NCI-H187 treated with DMSO at 0.1 percent for 48 hours (cell line): Measurements from ENCODE around the gene STBD1.
"Not testable (repeated sequence)": the region's sequence is repeated elsewhere in the genome, so short reads cannot be mapped to it uniquely, and the experiment has no call there.

ENCODE experiments used
- DNase-seq: peaks from one replicate; lab custom pipeline; 2025; lab: John Stamatoyannopoulos, UW

STBD1 gene

DNA sequence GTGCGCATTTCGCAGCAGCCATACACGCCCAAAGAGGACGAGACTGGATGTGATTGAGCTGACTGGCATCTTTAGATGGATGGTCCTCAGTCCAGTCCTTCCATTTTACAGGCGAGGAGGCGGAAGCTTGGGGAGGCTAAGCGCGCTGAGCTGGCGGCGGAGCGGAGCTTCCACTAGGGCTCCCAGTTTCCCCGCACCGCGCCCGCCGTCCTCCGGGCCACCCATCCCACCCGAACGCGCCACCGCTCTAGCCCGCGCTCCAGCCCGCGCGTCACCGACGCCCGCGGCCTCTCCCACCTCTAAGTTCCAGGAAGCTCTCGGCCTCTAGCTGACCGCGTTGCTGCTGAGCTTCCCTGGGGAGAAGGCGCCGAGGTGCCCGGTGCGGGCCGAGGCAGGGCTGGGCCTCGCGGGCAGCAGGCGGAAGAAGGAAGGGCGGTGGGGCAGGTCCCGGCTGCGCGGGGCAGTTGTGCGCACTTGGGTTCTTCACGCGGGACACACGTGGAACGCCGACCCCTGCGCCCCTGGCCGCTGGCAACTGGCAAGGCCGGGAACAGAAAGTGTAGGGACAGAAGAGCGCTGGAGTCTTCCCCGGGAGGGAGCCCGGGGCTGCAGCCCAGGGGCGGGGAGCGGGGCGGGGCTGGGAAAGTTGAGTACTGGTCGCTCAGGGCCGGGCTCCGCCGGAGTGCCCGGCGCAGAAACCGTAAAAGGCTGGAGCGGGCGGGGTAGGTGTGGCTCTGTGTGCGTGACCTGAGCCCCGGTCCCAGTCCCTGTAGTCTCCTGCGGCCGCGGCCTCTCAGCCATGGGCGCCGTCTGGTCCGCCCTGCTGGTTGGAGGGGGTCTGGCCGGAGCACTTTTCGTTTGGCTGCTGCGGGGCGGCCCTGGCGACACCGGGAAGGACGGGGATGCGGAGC, at the start of gene STBD1:
Gene STBD1, plus strand, starts transcription at position 763 of the 911 bp plus-strand sequence. Its CDS starts 37 bp downstream, at position 800.
- no peak for DNase-seq

DNA sequence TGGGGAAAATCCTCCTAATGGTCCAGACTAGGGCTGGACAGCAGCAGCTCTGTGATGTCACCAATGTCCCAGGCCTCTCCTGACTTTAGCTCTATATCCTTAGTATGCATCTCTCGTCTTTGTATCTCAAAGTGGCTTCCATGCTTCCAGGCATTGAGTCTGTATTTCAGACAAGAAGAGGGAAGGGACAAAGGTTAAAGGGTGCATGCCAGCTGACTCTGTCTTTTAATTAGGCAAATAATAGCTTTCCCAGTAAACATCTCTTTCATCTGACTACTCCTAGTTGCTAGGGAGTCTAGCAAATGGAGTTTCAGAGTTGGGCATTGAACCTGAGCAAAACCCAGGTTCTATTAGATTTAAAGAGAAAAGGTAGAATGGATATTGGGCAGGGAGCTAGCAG, 49.6 kb upstream of the STBD1 start:
- no peak for DNase-seq

DNA sequence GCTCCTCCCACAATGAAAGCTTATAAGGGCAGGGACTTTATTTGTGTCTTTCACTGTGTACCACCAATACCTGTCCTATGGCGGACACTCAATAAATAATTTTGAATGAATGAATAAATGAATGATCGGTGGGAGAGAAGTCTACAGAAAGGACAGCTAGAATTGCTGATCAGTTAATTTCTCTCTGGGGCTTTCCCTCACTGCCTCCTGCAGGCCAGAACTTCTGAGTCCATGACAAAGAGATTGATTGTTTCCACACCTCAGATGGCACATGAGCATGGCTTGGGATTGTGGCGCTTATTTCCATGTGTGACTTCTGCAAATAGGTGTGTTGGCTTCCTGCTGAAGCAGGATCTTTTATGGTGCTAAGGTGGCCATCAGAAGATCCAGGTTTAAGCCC, 48.7 kb upstream of the STBD1 start:
- DNase-seq = no peak

DNA sequence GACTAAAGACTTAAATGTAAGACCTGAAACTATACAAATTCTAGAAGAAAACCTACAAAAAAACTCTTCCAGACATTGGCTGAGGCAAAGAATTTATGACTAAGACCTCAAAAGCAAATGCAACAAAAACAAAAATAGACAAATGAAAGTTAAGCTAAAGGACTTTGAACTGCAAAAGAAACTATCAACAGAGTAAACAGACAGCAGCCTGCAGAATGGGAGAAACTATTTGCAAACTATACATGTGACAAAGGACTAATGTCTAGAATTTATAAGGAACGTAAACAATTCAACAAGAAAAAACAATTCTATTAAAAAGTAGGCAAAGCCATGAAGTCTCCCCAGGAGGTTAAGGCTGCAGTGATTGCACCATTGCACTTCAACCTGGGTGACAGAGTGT, 46.0 kb upstream of the STBD1 start:
- no peak for DNase-seq

- no peak for DNase-seq
Observed at GRCh38 chr4:76265631-76266218, 40.8 kb upstream of the STBD1 start.

DNA sequence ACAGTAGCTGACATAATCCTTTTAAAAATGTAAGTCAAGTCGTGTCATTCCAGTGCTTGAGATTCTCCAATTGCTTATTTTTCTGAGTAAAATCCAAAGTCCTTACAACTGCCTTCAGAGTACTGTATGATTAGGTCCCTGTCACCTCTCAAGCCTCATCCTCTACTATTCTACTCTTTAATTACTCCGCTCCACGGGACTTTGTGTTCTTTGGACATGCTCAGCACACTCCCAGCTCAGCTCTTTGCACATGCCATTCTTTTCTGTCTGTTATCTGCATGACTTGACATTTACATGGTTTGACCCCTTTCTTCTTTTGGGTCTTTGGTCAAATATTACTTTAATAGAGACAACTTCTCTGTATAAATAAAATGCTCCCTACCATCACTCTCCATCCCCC, 39.9 kb upstream of the STBD1 start:
- DNase-seq = no peak

DNA sequence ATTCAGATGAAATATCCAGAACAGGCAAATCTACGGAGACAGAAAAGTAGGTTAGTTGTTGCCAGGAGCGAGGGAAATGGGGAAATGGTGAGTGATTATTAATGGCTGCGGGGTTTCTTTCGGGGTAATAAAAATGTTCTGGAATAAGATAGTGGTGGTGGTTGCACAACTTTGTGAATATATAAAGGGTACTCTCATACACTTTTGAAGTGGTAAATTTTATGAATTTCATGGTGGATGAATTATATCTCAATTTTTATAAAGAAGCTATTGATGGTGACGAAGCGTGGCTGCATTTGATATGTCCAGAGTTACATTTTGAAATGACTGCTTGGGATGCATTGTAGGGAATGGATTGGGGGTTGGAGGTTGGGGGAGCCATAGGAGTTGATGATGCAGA, 38.7 kb upstream of the STBD1 start:
- no peak for DNase-seq

DNA sequence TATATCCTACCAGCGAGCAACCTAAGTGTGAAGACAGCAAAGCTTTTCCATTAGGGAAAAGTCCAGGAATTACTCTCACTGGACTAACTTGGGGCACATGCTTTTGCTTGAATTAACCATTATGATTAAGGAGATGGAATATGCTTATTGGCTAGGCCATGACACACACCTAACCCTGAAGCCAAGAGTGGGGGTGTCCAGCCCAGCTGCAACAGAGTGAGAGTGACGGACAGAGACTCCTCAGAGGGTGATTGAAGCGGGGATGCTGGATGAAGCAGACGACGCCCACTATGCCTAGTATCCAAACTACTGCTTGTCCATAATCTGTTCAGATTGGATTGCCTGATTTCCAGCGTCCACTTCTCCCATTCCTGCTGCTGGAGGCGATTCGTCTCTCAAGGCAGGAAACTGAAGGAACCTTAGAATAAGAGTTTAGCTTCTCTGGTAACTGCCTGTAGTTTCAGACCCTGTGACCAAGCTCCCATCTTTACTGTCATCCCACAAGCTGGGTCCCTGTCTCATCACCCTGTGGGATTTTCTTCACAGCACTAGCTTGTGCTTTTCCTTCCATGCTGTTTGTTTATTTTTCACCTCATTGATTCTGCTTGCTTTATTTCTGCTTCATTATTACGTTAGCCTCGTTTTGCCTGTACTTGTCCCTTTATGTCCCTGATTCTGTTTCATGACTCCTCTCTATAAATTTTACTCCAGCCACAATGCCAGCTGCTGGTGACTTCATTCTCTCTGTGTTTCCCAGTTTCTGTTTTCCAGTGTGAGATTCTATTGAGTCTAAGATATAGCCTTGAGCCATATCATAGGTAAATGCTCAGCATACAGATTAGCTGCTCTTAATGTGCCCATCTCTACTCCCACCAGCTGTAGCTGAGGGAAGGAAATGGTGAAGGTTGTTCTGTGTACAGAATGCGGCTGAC, 36.0 kb upstream of the STBD1 start:
- no peak for DNase-seq

- no peak for DNase-seq
Observed at GRCh38 chr4:76271248-76271647, 35.3 kb upstream of the STBD1 start.

- DNase-seq = no peak
Observed at GRCh38 chr4:76272073-76272472, 34.5 kb upstream of the STBD1 start.

- no peak for DNase-seq
Observed at GRCh38 chr4:76272582-76272981, 34.0 kb upstream of the STBD1 start.

DNA sequence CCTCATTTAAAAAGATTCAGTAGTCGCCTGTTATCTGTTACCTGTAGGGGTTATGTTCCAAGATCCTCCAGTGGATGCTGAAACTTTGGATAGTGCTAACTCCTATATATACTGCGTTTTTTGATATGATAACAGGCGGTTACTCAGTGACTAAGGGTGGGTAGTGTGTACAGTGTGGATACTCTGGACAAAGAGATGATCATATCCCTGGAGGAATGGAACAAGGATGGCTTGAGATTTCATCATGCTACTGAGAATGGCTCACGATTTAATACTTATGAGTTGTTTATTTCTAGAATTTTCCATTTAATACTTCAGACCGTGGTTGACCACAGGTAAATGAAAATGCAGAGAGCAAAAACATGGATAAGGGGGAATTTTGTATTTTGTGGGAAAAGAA, 33.5 kb upstream of the STBD1 start:
- DNase-seq = no peak

DNA sequence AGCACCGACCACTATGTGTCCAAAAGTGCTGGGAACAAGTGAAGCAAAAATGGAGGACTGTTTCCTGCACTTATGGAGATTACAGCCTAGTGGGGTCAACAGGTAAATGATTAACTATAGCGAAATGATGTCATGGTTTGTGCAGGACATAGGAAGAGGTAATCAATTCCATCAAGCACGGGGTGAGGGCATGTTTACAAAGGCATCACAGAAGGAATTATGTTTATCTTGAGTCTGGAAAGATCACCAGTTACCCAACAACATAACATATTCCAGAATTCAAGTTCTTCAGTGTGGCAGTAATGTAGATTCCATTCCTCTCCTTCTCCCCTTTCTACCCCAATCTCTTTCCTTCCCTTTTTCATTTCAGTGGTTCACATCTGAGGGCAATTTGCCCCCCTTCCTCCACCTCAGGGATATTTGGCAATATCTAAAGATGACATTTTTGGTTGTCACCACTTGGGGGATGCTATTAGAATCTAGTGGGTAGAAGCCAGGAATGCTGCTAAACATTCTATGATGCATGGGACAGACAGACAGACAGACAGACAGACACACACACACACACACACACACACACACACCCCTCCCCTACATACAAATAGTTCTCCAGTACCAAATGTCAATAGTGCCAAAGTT, 30.9 kb upstream of the STBD1 start:
- DNase-seq = no peak

GRCh38 chr4:76276813-76277212, 29.7 kb upstream of the STBD1 start:
- no peak for DNase-seq

GRCh38 chr4:76277667-76278066, 28.9 kb upstream of the STBD1 start:
- DNase-seq = no peak

DNA sequence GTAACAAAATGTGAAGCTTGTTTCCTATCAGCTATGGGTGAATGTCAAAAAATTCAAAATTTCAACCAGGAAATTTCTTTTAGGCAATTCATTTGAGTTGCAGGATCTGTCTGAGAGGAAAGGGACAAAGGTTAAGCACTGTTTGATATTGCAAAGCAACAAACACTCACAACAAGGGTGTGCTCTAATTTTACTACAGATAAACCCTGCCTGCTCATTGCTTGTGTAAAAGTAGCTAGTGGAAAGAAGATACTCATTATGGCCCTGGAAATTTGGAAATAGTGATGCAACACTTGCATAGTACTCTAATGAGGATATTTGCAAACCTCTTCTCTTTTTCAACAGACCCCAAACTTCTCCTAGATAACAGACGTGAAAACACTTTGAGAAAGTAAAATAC, 27.9 kb upstream of the STBD1 start:
- DNase-seq = no peak

GRCh38 chr4:76279462-76279861, 27.1 kb upstream of the STBD1 start:
- DNase-seq = no peak

DNA sequence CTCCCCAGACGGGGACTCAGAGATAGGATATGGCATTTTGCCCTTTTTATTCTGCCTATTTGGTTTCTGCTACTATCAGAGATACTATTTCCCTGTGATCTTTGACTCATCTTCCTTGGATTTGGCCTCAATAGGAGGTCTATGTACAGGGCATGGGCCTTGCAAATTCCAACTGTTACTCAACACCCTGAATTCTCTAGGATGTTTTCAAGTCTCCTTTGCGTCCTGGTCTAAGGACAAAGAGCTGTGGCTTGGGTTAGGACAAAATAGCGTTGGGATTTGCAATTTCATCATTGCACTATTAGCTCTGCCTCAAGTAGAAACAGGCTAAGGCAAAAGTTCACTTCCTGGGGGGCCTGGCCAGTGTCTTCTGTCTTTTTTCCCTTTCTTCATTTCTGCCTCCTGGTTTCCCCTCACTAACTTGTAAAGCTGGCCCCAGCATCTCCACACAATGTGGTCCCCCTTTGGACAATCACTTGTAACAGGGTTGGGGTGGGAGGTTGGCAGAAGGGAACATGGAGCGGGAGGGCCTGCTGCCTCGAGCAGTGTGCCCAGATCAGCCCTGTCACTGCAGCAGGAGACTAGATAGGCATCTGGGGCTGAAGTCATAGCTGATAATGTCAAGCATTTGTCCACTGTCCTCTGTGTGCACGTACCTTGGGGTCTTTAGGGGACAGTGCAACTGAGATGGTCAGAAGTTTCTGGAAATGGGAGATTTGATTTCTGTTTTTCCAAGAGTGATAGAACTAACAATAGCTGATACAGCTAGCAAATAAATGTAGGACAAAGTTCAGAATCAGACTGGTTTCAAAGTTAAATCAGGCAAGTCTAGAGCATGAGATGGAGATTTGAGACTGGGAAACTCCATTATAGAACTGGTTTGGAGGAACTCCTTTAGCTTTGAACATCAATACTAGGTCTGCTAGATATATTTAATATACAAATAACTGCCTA, 25.8 kb upstream of the STBD1 start:
- DNase-seq = no peak

DNA sequence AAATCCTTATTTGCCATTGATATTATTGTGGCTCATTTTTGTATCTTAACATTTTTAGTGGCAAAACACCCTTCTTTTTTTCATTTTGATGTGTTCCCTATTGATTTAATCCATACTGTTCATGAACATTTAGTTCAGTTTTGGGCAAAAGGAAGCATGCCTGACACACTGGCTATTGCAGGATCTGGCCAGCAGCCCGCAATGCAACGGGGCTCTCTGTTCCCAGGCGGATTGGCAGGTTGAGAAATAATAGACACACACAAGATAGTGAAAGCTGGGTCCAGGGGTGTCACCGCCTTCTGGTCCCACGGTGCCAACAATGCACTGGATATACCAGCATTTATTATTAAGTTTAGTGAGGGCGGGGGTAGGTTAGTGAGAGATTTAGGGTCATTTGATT, 24.9 kb upstream of the STBD1 start:
- DNase-seq = not testable (repeated sequence)

DNA sequence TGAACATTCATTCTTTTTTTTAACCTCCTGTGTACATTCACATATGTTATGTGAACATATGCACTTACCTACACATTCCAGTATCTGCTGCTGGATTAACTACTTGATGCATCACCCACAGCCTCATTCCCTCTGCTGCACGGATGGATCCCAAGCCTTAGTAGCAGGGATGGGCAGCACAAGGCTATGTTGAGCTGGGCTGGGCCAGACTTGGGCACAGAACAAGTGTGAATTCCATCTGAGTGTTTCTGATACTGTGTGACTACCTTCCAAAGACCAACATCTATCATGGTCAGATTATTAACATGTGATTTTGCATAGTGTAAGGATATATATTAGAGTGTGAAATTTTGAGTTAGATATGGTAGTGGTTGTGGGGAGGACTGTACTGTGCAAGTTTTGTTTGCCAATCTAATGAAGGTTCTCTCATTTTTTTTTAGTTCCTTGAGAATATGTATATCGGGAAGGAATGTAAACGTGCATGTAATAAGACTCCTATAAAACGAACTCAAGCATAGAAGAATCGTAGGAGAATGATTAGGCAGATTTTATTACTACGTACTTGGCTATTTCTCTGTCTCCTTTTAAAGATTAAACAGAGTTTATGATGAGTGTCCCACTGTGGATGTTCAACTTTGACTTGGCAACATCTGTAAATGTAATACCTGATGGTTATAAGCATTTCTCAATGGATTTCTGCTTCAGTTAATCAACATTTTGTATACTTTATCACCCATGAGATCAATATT, 23.4 kb upstream of the STBD1 start:
- no peak for DNase-seq
